Chondrocyte (in vitro differentiated cells): ENCODE data around the gene EPHB2. TPM values are rescaled to one million over a fixed set of nuclear protein-coding genes. Genes with fewer than 3 reads are reported as not detected.

Source experiments
- DNase-seq: peaks from one replicate; pipeline ENCODE4 v3.0.0; 2021; ENCODE audit warnings: mixed read lengths, low spot score
- H3K27ac Mint-ChIP-seq: one replicate; pipeline ENCODE4 v1.8.0; 2021; ENCODE audit warnings: mild to moderate bottlenecking, moderate library complexity, mixed read lengths; ENCODE audit not compliant: unreplicated experiment
- H3K27me3 Mint-ChIP-seq: 2 replicates; pipeline ENCODE4 v1.8.0; 2021; ENCODE audit warnings: low read depth, mixed read lengths
- H3K36me3 Mint-ChIP-seq: 2 replicates; pipeline ENCODE4 v1.8.0; 2021; ENCODE audit warnings: low read depth, mixed read lengths
- H3K4me1 Mint-ChIP-seq: 2 replicates; pipeline ENCODE4 v1.8.0; 2021; ENCODE audit warnings: low read depth, mild to moderate bottlenecking, mixed read lengths
- H3K4me3 Mint-ChIP-seq: one replicate; pipeline ENCODE4 v1.8.0; 2021; ENCODE audit warnings: mild to moderate bottlenecking, moderate library complexity, mixed read lengths; ENCODE audit not compliant: unreplicated experiment
- H3K9me3 Mint-ChIP-seq: 2 replicates; pipeline ENCODE4 v1.8.0; 2021; ENCODE audit warnings: low read depth, mixed read lengths
- total RNA-seq: library from RNA; stranded (reverse); gene quantifications from 3 replicates; pipeline ENCODE4 v1.2.1, GENCODE V29; 2021
- TF ChIP-seq, protein P1 (sequence below): fragments of 200-600 bp; sonication (generic); IDR thresholded peaks from 2 replicates; pipeline ENCODE4 v1.5.0; 2021; ENCODE audit warnings: antibody characterized with exemption, mild to moderate bottlenecking, moderate library complexity

Gene EPHB2
- total RNA-seq, 1 donor from 2014 or later = 44.6 TPM

DNA sequence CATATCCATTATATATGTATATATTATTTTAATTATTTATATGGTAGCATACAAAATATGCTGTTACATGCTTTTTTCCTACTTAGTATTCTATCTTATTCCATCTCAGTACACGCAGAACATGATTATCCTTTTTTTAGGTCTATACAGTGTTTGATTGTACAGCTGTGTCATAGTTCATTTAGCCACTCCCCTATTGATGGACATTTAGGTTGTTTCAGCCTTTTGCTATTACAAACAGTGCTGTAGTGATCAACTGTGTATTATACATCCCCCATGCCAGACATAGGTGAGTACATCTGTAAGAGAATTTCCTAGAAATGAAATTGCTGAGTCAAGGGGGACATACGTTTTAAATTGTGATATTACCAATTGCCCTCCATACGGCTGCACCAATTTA, 246.4 kb downstream of the EPHB2 start:
- H3K27me3 Mint-ChIP-seq = peaks cover 3% of the 10 kb centered on the region

DNA sequence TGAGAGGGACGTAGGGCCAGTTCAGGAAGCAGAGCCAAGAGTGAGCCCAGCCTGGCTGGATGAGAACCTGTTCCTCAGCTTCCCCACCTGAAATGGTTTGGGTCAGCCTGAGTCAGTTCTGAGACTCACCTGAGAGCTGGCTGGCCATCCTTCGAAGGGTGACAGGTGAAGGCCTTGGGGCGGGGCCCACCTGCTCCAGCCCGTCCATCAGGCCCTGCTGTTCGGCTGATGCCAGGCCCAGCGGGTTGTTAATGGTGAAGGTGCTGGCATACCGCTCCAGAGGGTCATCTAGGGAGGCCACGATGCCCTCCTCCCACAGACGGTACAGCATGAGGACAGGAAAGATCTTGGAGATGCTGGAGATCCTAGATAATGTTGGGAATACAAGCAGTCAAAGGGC, 247.9 kb downstream of the EPHB2 start:
- H3K27me3 Mint-ChIP-seq = peaks cover 3% of the 10 kb centered on the region
- no peak for DNase-seq
- H3K36me3 Mint-ChIP-seq = no peaks in the 10 kb centered on the region
- H3K27ac Mint-ChIP-seq = no peak overlapping the region
- H3K4me3 Mint-ChIP-seq = no peak overlapping the region
- TF ChIP-seq, protein P1, sequence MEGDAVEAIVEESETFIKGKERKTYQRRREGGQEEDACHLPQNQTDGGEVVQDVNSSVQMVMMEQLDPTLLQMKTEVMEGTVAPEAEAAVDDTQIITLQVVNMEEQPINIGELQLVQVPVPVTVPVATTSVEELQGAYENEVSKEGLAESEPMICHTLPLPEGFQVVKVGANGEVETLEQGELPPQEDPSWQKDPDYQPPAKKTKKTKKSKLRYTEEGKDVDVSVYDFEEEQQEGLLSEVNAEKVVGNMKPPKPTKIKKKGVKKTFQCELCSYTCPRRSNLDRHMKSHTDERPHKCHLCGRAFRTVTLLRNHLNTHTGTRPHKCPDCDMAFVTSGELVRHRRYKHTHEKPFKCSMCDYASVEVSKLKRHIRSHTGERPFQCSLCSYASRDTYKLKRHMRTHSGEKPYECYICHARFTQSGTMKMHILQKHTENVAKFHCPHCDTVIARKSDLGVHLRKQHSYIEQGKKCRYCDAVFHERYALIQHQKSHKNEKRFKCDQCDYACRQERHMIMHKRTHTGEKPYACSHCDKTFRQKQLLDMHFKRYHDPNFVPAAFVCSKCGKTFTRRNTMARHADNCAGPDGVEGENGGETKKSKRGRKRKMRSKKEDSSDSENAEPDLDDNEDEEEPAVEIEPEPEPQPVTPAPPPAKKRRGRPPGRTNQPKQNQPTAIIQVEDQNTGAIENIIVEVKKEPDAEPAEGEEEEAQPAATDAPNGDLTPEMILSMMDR = no peak
- no peaks in the 10 kb centered on the region for H3K9me3 Mint-ChIP-seq
- H3K4me1 Mint-ChIP-seq = no peaks in the 10 kb centered on the region

More for the DNA sequence above, 246.4 kb downstream of the EPHB2 start:
- Mint-ChIP-seq H3K27ac (no peak overlapping the region), H3K4me3 (no peak overlapping the region), H3K4me1 (no peaks in the 10 kb centered on the region), H3K36me3 (no peaks in the 10 kb centered on the region), H3K9me3 (no peaks in the 10 kb centered on the region)
- TF ChIP-seq, protein P1 = no peak
- DNase-seq = no peak

DNA sequence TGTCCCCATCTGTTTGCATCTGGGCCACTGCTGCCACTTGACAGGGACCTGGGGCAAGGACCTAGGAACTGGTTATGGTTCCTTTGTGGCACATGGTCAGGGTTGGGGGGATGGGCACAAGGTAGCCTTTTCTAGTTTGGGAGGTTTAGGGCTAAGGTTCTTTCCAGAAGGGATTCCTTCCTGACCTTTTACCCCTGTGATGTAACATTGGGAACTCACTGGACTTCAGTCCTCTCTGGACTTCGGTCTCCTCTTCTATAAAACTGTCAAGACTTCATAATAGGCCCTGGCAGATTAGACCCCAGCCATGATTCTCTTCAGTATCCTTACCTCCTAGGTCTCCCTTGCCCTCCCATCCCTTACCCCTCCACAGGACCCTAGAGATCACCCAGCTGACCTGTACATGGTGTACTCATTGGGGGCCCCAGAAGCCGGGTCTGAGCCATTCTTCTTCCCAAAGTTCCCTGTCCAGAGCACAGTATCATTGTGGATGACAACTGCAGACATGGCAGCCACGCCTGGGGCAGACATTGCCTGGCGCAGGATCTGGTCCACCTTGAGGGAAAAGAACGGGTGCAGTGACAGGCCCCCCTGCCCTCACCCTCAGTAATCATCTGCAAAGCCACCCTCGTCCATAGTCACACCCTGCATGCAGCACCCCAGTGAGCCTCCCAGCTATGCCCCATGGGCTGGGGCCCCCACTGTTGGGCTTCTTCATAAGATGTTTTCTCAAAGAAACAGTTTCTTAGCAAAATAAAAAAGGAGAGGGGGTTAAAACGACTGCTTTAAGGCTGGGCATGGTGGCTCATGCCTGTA, 249.1 kb downstream of the EPHB2 start:
- TF ChIP-seq, protein P1 = no peak
- H3K4me3 Mint-ChIP-seq = no peak overlapping the region
- H3K9me3 Mint-ChIP-seq = no peaks in the 10 kb centered on the region
- peaks cover 1% of the 10 kb centered on the region for H3K27me3 Mint-ChIP-seq
- DNase-seq = no peak
- H3K4me1 Mint-ChIP-seq = no peaks in the 10 kb centered on the region
- no peaks in the 10 kb centered on the region for H3K36me3 Mint-ChIP-seq
- no peak overlapping the region for H3K27ac Mint-ChIP-seq

DNA sequence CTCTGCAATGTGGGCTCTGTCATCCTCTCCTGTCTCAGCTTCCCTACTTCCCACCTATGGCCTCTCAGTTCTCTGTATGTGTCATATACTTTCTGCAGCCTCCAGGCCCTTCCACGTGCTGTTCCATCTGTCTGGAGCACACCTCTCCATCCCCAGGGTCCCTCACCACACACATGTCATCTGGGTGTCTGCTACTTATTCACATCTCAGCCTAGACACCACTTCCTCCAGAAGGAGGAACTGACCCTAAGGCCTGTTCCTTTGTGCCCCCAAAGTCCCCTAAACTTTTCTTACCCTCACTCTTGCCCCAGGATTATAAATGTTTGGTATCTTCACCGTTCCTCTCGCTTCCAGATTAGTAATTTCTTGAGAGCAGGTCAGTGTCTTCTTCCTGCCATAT, 251.9 kb downstream of the EPHB2 start:
- Mint-ChIP-seq H3K4me1 (no peaks in the 10 kb centered on the region), H3K36me3 (peaks cover 3% of the 10 kb centered on the region), H3K27me3 (no peaks in the 10 kb centered on the region), H3K27ac (no peak overlapping the region), H3K9me3 (peaks cover 14% of the 10 kb centered on the region), H3K4me3 (no peak overlapping the region)
- no peak for DNase-seq
- TF ChIP-seq, protein P1 = no peak

GRCh38 chr1:22963044-22963677, 252.5 kb downstream of the EPHB2 start:
- no peak for DNase-seq
- Mint-ChIP-seq H3K9me3 (peaks cover 14% of the 10 kb centered on the region), H3K36me3 (peaks cover 3% of the 10 kb centered on the region), H3K27ac (no peak overlapping the region), H3K4me3 (no peak overlapping the region), H3K4me1 (no peaks in the 10 kb centered on the region), H3K27me3 (no peaks in the 10 kb centered on the region)
- TF ChIP-seq, protein P1 = no peak
